MM.1S (cell line): ENCODE results near the gene CHRND.

Source experiments
- DNase-seq: peaks from one replicate; pipeline ENCODE4 v3.0.0-alpha.2; 2015
- H2AFZ ChIP-seq: fragments of 300-600 bp; sonication (generic); 2 replicates; pipeline ENCODE4 v1.6.0; 2016; ENCODE audit warnings: antibody characterized with exemption, low read length
- H3F3A ChIP-seq: fragments of 300-600 bp; sonication (generic); 2 replicates; pipeline ENCODE4 v1.6.1; 2016; ENCODE audit warnings: mild to moderate bottlenecking, antibody characterized with exemption, low read length, moderate library complexity, mixed read lengths; ENCODE audit not compliant: insufficient read depth
- H3K27ac ChIP-seq: fragments of 300-600 bp; sonication (generic); 2 replicates; pipeline ENCODE4 v1.5.1; 2016; ENCODE audit warnings: mild to moderate bottlenecking, low read length
- H3K27me3 ChIP-seq: fragments of 300-600 bp; sonication (generic); replicated peaks from 2 replicates; pipeline ENCODE4 v1.6.0; 2016; ENCODE audit warnings: low read length; ENCODE audit not compliant: insufficient read depth
- H3K36me3 ChIP-seq: fragments of 300-600 bp; sonication (generic); replicated peaks from 2 replicates; pipeline ENCODE4 v1.6.1; 2016; ENCODE audit warnings: mild to moderate bottlenecking, low read length, mixed read lengths; ENCODE audit not compliant: insufficient read depth
- H3K4me1 ChIP-seq: fragments of 300-600 bp; sonication (generic); 2 replicates; pipeline ENCODE4 v1.6.1; 2016; ENCODE audit warnings: low read length, mixed read lengths
- H3K4me2 ChIP-seq: fragments of 300-600 bp; sonication (generic); 2 replicates; pipeline ENCODE4 v1.6.0; 2016; ENCODE audit warnings: low read depth, low read length
- H3K4me3 ChIP-seq: fragments of 300-600 bp; sonication (generic); 2 replicates; pipeline ENCODE4 v1.5.1; 2016; ENCODE audit warnings: low read length, mixed read lengths
- H3K79me2 ChIP-seq: fragments of 300-600 bp; sonication (generic); 2 replicates; pipeline ENCODE4 v1.6.1; 2016; ENCODE audit warnings: mixed run types, low read length, mixed read lengths
- H3K9ac ChIP-seq: fragments of 300-600 bp; sonication (generic); 2 replicates; pipeline ENCODE4 v1.6.1; 2016; ENCODE audit warnings: low read length, mixed read lengths
- H3K9me2 ChIP-seq: fragments of 300-600 bp; sonication (generic); replicated peaks from 2 replicates; pipeline ENCODE4 v1.6.1; 2016; ENCODE audit warnings: mild to moderate bottlenecking, low read length, mixed read lengths; ENCODE audit not compliant: insufficient read depth
- H3K9me3 ChIP-seq: fragments of 300-600 bp; sonication (generic); replicated peaks from 2 replicates; pipeline ENCODE4 v1.6.1; 2016; ENCODE audit warnings: mild to moderate bottlenecking, low read length, mixed read lengths; ENCODE audit not compliant: insufficient read depth
- H4K20me1 ChIP-seq: fragments of 300-600 bp; sonication (generic); 2 replicates; pipeline ENCODE4 v1.6.1; 2016; ENCODE audit warnings: mild to moderate bottlenecking, low read length, moderate library complexity, mixed read lengths; ENCODE audit not compliant: insufficient read depth
- CTCF ChIP-seq: fragments of 300-600 bp; sonication (generic); IDR thresholded peaks from 2 replicates; pipeline ENCODE4 v1.5.1; 2016; ENCODE audit warnings: antibody characterized with exemption, low read length, mixed read lengths
- EZH2 ChIP-seq: fragments of 300-600 bp; sonication (generic); optimal IDR thresholded peaks from 2 replicates; pipeline ENCODE3; 2017; ENCODE audit warnings: low read depth, mild to moderate bottlenecking, antibody characterized with exemption, low read length, mixed read lengths
- EZH2phosphoT487 ChIP-seq: fragments of 300-600 bp; sonication (generic); IDR thresholded peaks from 2 replicates; pipeline ENCODE4 v1.6.1; 2018; ENCODE audit warnings: antibody characterized with exemption, low read length

CHRND gene

GRCh38 chr2:232577841-232578240, 51.9 kb downstream of the CHRND start:
- H3K9me3 ChIP-seq: no peaks in the 10 kb centered on the region
- H3K36me3 ChIP-seq: no peaks in the 10 kb centered on the region
- TF ChIP-seq CTCF: no peak

GRCh38 chr2:232578626-232579025, 52.7 kb downstream of the CHRND start:
- no peak for DNase-seq
- H3K4me3 ChIP-seq: no peak overlapping the region
- no peaks in the 10 kb centered on the region for H3K27me3 ChIP-seq
- no peak for TF ChIP-seq CTCF
- TF ChIP-seq EZH2: no peak
- TF ChIP-seq EZH2phosphoT487: no peak
- no peaks in the 10 kb centered on the region for H3K79me2 ChIP-seq
- H3K4me1 ChIP-seq: peaks cover 32% of the 10 kb centered on the region
- H3K27ac ChIP-seq: no peak overlapping the region
- no peak overlapping the region for H2AFZ ChIP-seq
- H3K4me2 ChIP-seq: no peak overlapping the region
- H3F3A ChIP-seq: peaks cover 5% of the 10 kb centered on the region; the same call in 1 of the 2 replicates
- H3K9ac ChIP-seq: no peak overlapping the region
- H3K9me3 ChIP-seq: no peaks in the 10 kb centered on the region
- H3K9me2 ChIP-seq: no peaks in the 10 kb centered on the region
- no peaks in the 10 kb centered on the region for H4K20me1 ChIP-seq
- no peaks in the 10 kb centered on the region for H3K36me3 ChIP-seq

More at GRCh38 chr2:232577841-232578240, 51.9 kb downstream of the CHRND start:
- H3K79me2 ChIP-seq: no peaks in the 10 kb centered on the region
- no peak overlapping the region for H3K4me3 ChIP-seq
- H3K4me2 ChIP-seq: no peak overlapping the region
- peaks cover 32% of the 10 kb centered on the region for H3K4me1 ChIP-seq
- no peak overlapping the region for H3K9ac ChIP-seq
- H3F3A ChIP-seq: peaks cover 5% of the 10 kb centered on the region; the same call in 1 of the 2 replicates
- H3K9me2 ChIP-seq: no peaks in the 10 kb centered on the region
- H3K27me3 ChIP-seq: no peaks in the 10 kb centered on the region
- DNase-seq: no peak
- H4K20me1 ChIP-seq: no peaks in the 10 kb centered on the region
- H3K27ac ChIP-seq: no peak overlapping the region
- no peak overlapping the region for H2AFZ ChIP-seq

- no peaks in the 10 kb centered on the region for H3K27me3 ChIP-seq
- no peaks in the 10 kb centered on the region for H4K20me1 ChIP-seq
- no peaks in the 10 kb centered on the region for H3K36me3 ChIP-seq
- no peak overlapping the region for H3K9ac ChIP-seq
- H3K79me2 ChIP-seq: no peaks in the 10 kb centered on the region
- H3F3A ChIP-seq: peaks cover 5% of the 10 kb centered on the region; the same call in 1 of the 2 replicates
- no peak for DNase-seq
- H3K9me3 ChIP-seq: no peaks in the 10 kb centered on the region
- peak overlapping the region; percentile 44; the same call in 1 of the 2 replicates for H3K27ac ChIP-seq
- H3K4me3 ChIP-seq: no peak overlapping the region
- TF ChIP-seq CTCF: no peak
- no peak for TF ChIP-seq EZH2
- no peak for TF ChIP-seq EZH2phosphoT487
- peak overlapping the region; percentile 19 for H3K4me2 ChIP-seq
- H3K9me2 ChIP-seq: no peaks in the 10 kb centered on the region
- peaks cover 32% of the 10 kb centered on the region for H3K4me1 ChIP-seq
- no peak overlapping the region for H2AFZ ChIP-seq
These were observed 54.7 kb downstream of the CHRND start for GRCh38 chr2:232580648-232580981.
